Kasumi-1 (cell line): ENCODE data around the gene PEMT.
"Not testable (repeated sequence)": the region's sequence is repeated elsewhere in the genome, so short reads cannot be mapped to it uniquely, and the experiment has no call there.

ENCODE experiments used
- DNase-seq, 2 experiments: peaks; one replicate each; lab custom pipeline; 2025; lab: John Stamatoyannopoulos, UW

Gene PEMT

DNA sequence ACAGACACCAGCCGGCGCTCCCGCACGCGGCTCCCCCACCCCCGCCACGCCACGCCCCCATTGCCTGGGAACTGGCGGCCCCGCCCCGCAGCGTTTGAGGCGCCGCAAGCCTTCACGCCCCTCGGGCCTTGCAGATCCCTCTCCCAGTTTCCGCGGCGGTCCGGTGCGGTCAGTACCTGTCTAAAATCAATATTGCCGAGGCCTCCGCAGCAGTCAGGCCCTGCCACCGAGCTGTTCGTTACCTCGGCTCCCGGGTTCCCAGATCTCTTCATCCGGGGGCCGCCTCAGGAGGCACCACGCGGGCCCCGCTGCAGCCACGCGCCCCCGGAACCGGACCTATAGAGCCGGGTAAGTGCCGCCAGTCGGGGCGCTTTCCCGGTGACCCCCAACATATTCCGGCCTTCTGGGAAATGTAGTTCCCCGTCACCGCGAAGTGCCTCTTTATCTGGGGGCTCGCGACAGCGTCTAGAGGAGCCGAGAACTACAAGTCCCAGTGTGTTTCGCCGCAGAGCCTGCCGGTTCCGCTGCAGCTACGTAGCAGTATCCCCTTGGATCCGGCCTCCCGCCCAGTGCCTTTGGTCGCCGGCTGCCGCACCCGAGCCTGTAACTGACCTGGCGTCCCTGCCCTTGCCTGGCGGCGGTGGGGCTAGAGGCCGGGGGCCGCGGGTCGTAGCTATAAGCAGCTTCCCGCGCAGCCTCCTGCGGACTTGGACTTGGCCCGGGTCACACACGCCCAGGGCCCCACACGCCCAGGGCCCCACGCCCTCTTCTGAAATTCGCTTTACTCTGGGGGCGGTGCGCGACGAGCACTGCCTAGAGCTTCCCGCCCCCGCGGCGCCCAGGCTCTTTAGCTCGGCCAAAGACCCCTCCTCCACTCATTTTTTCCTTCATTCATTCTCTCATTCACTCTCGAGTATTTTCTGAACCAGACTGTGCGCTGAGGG, at the start of gene PEMT:
Gene PEMT (minus strand): TSS at position 354 of the 944 bp plus-strand sequence. CDS start 82 bp downstream, at position 272.
- DNase-seq, result peak; percentile 90 to 91

- DNase-seq, result not testable (repeated sequence)
These were observed 48.3 kb upstream of the PEMT start for GRCh38 chr17:17639661-17640270.

GRCh38 chr17:17638467-17638866, 47.0 kb upstream of the PEMT start:
- no peak for DNase-seq

GRCh38 chr17:17636272-17636885, 44.9 kb upstream of the PEMT start:
- DNase-seq, result no peak

DNA sequence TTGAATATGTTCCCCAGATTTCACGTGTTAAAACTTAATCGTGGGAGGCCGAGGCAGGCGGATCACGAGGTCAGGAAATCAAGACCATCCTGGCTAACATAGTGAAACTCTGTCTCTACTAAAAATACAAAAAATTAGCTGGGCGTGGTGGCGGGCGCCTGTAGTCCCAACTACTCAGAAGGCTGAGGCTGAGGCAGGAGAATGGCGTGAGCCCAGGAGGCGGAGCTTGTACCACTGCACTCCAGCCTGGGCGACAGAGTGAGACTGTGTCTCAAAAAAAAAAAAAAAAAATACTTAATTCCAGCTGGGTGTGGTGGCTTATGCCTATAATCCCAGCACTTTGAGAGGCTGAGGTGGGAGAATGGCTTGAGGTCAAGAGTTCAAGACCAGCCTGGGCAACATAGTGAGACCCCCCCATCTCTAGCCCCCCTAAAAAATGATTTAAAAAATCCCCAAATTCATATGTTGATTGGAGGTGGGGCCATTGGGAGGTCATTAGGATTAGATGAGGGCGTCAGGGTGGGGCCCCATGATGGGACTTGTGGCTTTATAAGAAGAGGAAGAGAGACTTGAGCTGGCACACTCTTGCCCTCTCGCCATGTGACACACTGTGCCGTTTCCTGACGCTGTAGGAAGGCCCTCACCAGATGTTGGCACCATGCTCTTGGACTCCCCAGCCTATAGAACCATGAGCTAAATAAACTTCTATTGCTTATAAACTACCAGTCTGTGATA, 44.2 kb upstream of the PEMT start:
- peak in 1 of 2 experiments; percentile 1 for DNase-seq

- DNase-seq, result no peak
These were observed 43.6 kb upstream of the PEMT start for GRCh38 chr17:17635126-17635525.

GRCh38 chr17:17633310-17633709, 41.8 kb upstream of the PEMT start:
- DNase-seq, result no peak

DNA sequence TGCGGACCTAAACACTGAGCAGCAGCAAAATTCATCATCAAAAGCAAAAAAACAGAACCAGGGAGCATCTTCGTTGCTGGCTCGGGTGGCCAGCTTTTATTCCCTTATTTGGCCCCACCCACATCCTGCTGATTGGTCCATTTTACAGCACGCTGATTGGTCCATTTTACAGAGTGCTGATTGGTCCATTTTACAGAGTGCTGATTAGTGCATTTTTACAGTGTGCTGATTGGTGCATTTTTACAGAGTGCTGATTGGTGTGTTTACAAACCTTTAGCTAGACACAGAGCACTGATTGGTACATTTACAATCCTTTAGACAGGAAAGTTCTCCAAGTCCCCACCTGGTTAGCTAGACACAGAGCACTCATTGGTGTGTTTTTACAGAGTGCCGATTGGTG, 41.2 kb upstream of the PEMT start:
- not testable (repeated sequence) for DNase-seq

DNA sequence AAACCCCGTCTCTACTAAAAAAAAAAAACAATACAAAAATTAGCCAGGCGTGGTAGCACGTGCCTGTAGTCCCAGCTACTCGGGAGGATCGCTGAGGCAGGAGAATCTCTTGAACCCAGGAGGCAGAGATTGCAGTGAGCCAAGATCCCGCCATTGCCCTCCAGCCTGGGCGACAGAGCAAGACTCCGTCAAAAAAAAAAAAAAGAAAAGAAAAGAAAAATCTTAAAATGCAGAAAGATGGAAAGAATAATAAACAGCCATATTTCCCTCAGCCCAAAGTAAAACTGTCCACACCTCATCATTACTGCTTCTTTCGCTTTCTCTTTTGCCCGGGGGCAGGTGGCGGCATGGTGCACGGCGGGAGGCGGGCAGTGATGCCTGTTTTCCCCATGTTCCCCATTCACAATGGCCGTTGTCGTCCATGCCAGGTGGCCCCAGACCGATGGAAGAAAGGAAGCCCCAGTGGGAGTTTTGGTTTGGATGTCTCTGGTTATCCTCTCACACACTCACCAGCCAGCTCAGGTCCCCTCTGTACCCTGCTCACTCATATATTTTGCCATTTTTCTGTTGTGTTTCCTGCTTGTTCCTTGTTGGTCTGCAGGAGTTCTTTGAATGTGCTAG, 37.0 kb upstream of the PEMT start:
- no peak for DNase-seq

DNA sequence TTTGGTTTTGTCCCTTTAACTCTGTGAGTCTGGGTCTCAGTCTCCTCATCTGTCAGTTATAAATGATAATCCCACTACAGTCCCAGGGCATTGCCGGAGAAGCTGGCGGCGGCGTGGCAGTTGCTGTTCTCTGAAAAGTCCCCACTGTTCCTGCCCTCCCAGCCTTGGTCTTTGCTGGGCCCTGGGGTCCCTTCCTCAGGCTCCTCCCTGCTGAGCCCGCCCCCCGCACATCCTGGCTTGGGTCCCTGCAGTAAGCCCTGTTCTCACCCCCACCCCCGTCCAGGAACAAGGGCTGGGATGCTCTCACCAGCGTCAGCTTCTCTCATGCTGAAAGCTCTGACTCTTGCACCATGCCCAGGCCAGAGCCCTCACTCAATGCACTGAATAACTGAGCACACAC, 35.3 kb upstream of the PEMT start:
- no peak for DNase-seq

GRCh38 chr17:17626151-17626805, 34.8 kb upstream of the PEMT start:
- DNase-seq, result no peak

DNA sequence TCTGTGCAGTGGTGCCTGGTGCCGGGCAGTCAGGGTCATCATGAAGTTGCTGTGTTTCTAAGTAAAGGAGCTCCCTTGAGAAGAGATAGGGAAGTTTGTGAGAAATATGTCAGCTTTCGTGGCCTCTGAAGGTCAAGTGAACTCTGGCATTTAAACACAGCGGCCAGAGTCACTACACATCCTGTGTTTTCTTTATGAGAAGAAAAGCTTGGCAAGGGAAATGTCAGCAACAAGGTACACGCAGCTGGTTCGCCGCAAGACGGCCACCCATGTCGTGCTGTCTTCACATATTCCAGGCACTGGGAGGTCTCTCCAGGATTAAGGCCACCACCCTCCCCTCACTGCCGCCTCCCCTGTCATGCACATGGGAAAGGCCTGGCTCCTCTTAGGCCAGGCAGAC, 33.2 kb upstream of the PEMT start:
- no peak for DNase-seq

GRCh38 chr17:17623904-17624303, 32.4 kb upstream of the PEMT start:
- no peak for DNase-seq

- DNase-seq, result no peak
These were observed 29.7 kb upstream of the PEMT start for GRCh38 chr17:17621254-17621653.

DNA sequence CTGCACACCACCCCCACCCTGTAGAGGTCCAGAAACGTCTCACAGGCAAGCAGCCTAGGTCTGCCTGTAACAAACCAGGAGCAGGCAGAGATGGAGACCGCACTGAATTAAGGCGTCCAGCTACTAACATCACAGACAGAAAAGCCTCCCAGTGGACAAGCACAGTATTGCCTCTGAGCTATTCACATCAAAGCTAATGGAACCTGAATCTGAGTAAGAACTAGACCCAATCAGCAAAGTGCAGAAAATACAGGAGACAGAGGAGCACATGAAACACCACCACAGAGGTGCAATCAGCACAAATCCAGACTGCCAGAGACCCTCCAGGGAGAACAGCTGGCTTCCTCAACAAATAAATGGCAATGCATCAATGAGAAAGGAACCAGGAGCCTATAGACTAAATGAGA, 22.2 kb upstream of the PEMT start:
- peak; percentile 45 to 67 for DNase-seq

GRCh38 chr17:17612085-17613022, 20.8 kb upstream of the PEMT start:
- DNase-seq, result no peak

GRCh38 chr17:17609121-17609520, 17.6 kb upstream of the PEMT start:
- DNase-seq, result no peak

DNA sequence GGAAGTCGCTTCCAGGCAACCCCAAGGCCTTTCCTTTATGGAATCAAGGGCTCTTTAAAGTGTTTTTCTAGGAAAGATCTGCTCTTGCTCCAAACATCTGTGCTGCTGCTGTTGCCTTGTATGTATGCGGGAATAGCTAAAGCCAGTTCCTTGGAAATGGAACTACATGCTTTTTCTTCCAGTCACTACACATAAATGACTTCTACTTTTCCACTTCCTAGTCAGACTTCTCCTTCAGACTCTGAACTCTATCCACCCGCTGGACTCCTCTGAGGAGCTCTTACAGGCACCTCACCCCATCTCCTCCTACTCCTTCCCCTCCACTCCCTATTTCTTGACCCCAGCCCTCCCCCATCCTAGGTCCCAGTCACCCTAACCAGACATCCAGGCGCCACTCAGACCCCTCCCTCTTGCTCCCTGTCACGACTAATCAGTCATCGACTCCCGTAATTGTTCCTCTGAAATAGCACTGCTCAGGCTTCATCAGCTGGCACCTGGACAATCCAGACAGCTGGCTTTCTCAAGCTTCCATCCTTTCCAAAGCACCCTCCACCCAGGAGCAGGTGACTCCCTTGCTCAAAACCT, 15.0 kb upstream of the PEMT start:
- DNase-seq, result no peak

- no peak for DNase-seq
These were observed 14.2 kb upstream of the PEMT start for GRCh38 chr17:17605729-17606088.
